H9 (cell line): ENCODE measurements around the gene RASA3. TPM values are rescaled to one million over a fixed set of nuclear protein-coding genes. Genes with fewer than 3 reads are reported as not detected.

Source experiments
- DNase-seq: peaks from one replicate; pipeline ENCODE4 v3.0.0-alpha.2; 2017
- H2AFZ ChIP-seq: one replicate; pipeline ENCODE4 v1.6.1; 2013; ENCODE audit warnings: mild to moderate bottlenecking, low read length, control low read depth, moderate library complexity
- H2AK5ac ChIP-seq: 2 replicates; pipeline ENCODE4 v1.6.1; 2013; ENCODE audit warnings: low read length, control low read depth, mixed read lengths; ENCODE audit not compliant: insufficient read length
- H2BK120ac ChIP-seq: one replicate; pipeline ENCODE4 v1.6.1; 2013; ENCODE audit warnings: low read depth, mild to moderate bottlenecking, low read length, control low read depth, inconsistent platforms; ENCODE audit not compliant: poor library complexity, severe bottlenecking
- H2BK12ac ChIP-seq: 2 replicates; pipeline ENCODE4 v1.6.1; 2013; ENCODE audit warnings: low read length, control low read depth, mixed read lengths, low read depth; ENCODE audit not compliant: insufficient read length
- H2BK15ac ChIP-seq: 2 replicates; pipeline ENCODE4 v1.6.1; 2013; ENCODE audit warnings: low read depth, low read length, control low read depth
- H2BK20ac ChIP-seq: one replicate; pipeline ENCODE4 v1.6.1; 2013; ENCODE audit warnings: low read depth, mild to moderate bottlenecking, low read length, control low read depth, inconsistent platforms; ENCODE audit not compliant: poor library complexity, severe bottlenecking
- H2BK5ac ChIP-seq: 2 replicates; pipeline ENCODE4 v1.6.1; 2013; ENCODE audit warnings: low read length, control low read depth, mixed read lengths; ENCODE audit not compliant: insufficient read length
- H3K14ac ChIP-seq: 2 replicates; pipeline ENCODE4 v1.6.1; 2013; ENCODE audit warnings: low read length, control low read depth; ENCODE audit not compliant: insufficient read depth
- H3K18ac ChIP-seq: 2 replicates; pipeline ENCODE4 v1.6.1; 2013; ENCODE audit warnings: low read depth, mild to moderate bottlenecking, mixed read lengths, low read length, control low read depth; ENCODE audit not compliant: insufficient read length
- H3K23ac ChIP-seq: 2 replicates; pipeline ENCODE4 v1.6.1; 2013; ENCODE audit warnings: low read length, control low read depth, mixed read lengths, low read depth; ENCODE audit not compliant: insufficient read length
- H3K23me2 ChIP-seq: 2 replicates; pipeline ENCODE4 v1.6.1; 2013; ENCODE audit warnings: low read depth, mild to moderate bottlenecking, mixed read lengths, low read length, control low read depth; ENCODE audit not compliant: insufficient read length, poor library complexity, severe bottlenecking
- H3K27ac ChIP-seq: 2 replicates; pipeline ENCODE4 v1.5.1; 2013; ENCODE audit warnings: low read length, control low read depth, mixed read lengths, low read depth; ENCODE audit not compliant: insufficient read length
- H3K27me3 ChIP-seq: 2 replicates; pipeline ENCODE4 v1.6.1; 2013; ENCODE audit warnings: low read length, control low read depth, inconsistent platforms; ENCODE audit not compliant: insufficient read depth
- H3K4ac ChIP-seq: 2 replicates; pipeline ENCODE4 v1.6.1; 2013; ENCODE audit warnings: low read depth, mild to moderate bottlenecking, control low read depth, inconsistent platforms, low read length, moderate library complexity
- H3K4me1 ChIP-seq: 2 replicates; pipeline ENCODE4 v1.6.1; 2013; ENCODE audit warnings: low read length, control low read depth, inconsistent platforms; ENCODE audit not compliant: insufficient read depth
- H3K4me2 ChIP-seq: 2 replicates; pipeline ENCODE4 v1.6.1; 2013; ENCODE audit warnings: low read length, control low read depth, mixed read lengths; ENCODE audit not compliant: insufficient read length, insufficient read depth
- H3K56ac ChIP-seq: 2 replicates; pipeline ENCODE4 v1.6.1; 2013; ENCODE audit warnings: low read depth, mild to moderate bottlenecking, mixed read lengths, low read length, control low read depth; ENCODE audit not compliant: insufficient read length
- H3K79me1 ChIP-seq: 2 replicates; pipeline ENCODE4 v1.6.1; 2013; ENCODE audit warnings: low read depth, mild to moderate bottlenecking, moderate library complexity, low read length, control low read depth, inconsistent platforms; ENCODE audit not compliant: insufficient read depth, poor library complexity, severe bottlenecking
- H3K79me2 ChIP-seq: 2 replicates; pipeline ENCODE4 v1.6.1; 2013; ENCODE audit warnings: low read length, control low read depth, inconsistent platforms; ENCODE audit not compliant: insufficient read depth
- H3K9ac ChIP-seq: 2 replicates; pipeline ENCODE4 v1.6.1; 2013; ENCODE audit warnings: low read length, control low read depth, mixed read lengths; ENCODE audit not compliant: insufficient read length; ENCODE audit errors: extremely low read depth
- H3K9me3 ChIP-seq: one replicate; pipeline ENCODE4 v1.6.1; 2013; ENCODE audit warnings: low read depth, low read length, inconsistent platforms; ENCODE audit not compliant: control insufficient read depth
- H3T11ph ChIP-seq: one replicate; pipeline ENCODE4 v1.6.1; 2013; ENCODE audit warnings: mild to moderate bottlenecking, low read length, control low read depth, inconsistent platforms
- H4K20me1 ChIP-seq: one replicate; pipeline ENCODE4 v1.6.1; 2013; ENCODE audit not compliant: control insufficient read depth, insufficient read length, insufficient read depth
- H4K5ac ChIP-seq: 2 replicates; pipeline ENCODE4 v1.6.1; 2013; ENCODE audit warnings: low read depth, mild to moderate bottlenecking, mixed read lengths, low read length, control low read depth; ENCODE audit not compliant: insufficient read length
- H4K8ac ChIP-seq: replicated peaks from 2 replicates; pipeline ENCODE4 v1.6.1; 2013; ENCODE audit warnings: low read length, control low read depth, mixed read lengths, low read depth; ENCODE audit not compliant: insufficient read length
- H4K91ac ChIP-seq: 2 replicates; pipeline ENCODE4 v1.6.1; 2013; ENCODE audit warnings: low read depth, mild to moderate bottlenecking, moderate library complexity, mixed read lengths, low read length, control low read depth; ENCODE audit not compliant: insufficient read length
- H3K27ac Mint-ChIP-seq, 3 experiments: 2 replicates in 2 of 3; 3 replicates in 1 of 3; pipeline ENCODE4 v1.8.0; 2020 to 2021; ENCODE audit warnings: mixed read lengths in 3 of 3, mild to moderate bottlenecking in 1 of 3, moderate library complexity in 1 of 3
- H3K27me3 Mint-ChIP-seq: 2 replicates; pipeline ENCODE4 v1.8.0; 2021; ENCODE audit warnings: low read depth, mild to moderate bottlenecking, moderate library complexity, mixed read lengths
- H3K36me3 Mint-ChIP-seq, 3 experiments: 2 replicates in 2 of 3; 3 replicates in 1 of 3; pipeline ENCODE4 v1.8.0; 2020 to 2021; ENCODE audit warnings: low read depth in 3 of 3, mixed read lengths in 3 of 3; ENCODE audit not compliant: insufficient read depth in 1 of 3
- H3K4me1 Mint-ChIP-seq, 2 experiments: 2 replicates each; pipeline ENCODE4 v1.8.0; 2020; ENCODE audit warnings: mixed read lengths in 2 of 2
- H3K4me3 Mint-ChIP-seq, 2 experiments: 2 replicates in 1 of 2; 3 replicates in 1 of 2; pipeline ENCODE4 v1.8.0; 2020 to 2021; ENCODE audit warnings: mild to moderate bottlenecking in 2 of 2, mixed read lengths in 2 of 2, moderate library complexity in 1 of 2
- H3K9me3 Mint-ChIP-seq, 2 experiments: 2 replicates in 1 of 2; 3 replicates in 1 of 2; pipeline ENCODE4 v1.8.0; 2020; ENCODE audit warnings: mild to moderate bottlenecking in 2 of 2, mixed read lengths in 2 of 2, moderate library complexity in 1 of 2
- WGBS: extraction: QIAGEN DNeasy Blood & Tissue Kit; methylation state at CpG from one replicate; pipeline ENCODE4 v1.1.7; 2013; ENCODE audit warnings: missing lambda C conversion rate, low lambda C conversion rate, mixed read lengths; ENCODE audit not compliant: insufficient read length; ENCODE audit errors: extremely low coverage; 5-methylcytosine and 5-hydroxymethylcytosine counted together
- total RNA-seq: library from RNA; stranded (reverse); gene quantifications from 2 replicates; pipeline ENCODE4 v1.2.1, GENCODE V29; 2021
- TF ChIP-seq, protein P1 (sequence below): fragments of 200-600 bp; sonication (generic); conservative IDR thresholded peaks from 3 replicates; pipeline ENCODE4 v1.8.0; 2021; ENCODE audit warnings: antibody characterized with exemption, mild to moderate bottlenecking

The RASA3 gene
- total RNA-seq, 1 experiment from 2014 or later: 12.3 TPM

GRCh38 chr13:113969311-113969972 is 163.0 kb downstream of the RASA3 start:
- H3K27ac Mint-ChIP-seq: no peak overlapping the region
- DNase-seq: no peak
- H3K9me3 Mint-ChIP-seq: no peaks in the 10 kb centered on the region; a peak in 1 of 5 replicates
- H3K79me2 ChIP-seq: no peaks in the 10 kb centered on the region
- H4K8ac ChIP-seq: no peak overlapping the region
- H3K4me1 ChIP-seq: no peaks in the 10 kb centered on the region
- no peak overlapping the region for H2BK12ac ChIP-seq
- H3K4me2 ChIP-seq: no peak overlapping the region
- H3K79me1 ChIP-seq: no peaks in the 10 kb centered on the region
- no peak overlapping the region for H3K4ac ChIP-seq
- no peak overlapping the region for H2BK20ac ChIP-seq
- no peak overlapping the region for H4K5ac ChIP-seq
- no peaks in the 10 kb centered on the region for H3K27me3 ChIP-seq
- H3K9ac ChIP-seq: no peak overlapping the region
- no peak overlapping the region; the same call in 1 of the 2 replicates for H3K14ac ChIP-seq
- H4K20me1 ChIP-seq: no peaks in the 10 kb centered on the region
- no peak overlapping the region for H3K4me3 Mint-ChIP-seq
- H3K27me3 Mint-ChIP-seq: no peaks in the 10 kb centered on the region; the same call in 1 of the 2 replicates
- H4K91ac ChIP-seq: no peak overlapping the region
- no peak overlapping the region for H2BK15ac ChIP-seq
- TF ChIP-seq, protein P1, sequence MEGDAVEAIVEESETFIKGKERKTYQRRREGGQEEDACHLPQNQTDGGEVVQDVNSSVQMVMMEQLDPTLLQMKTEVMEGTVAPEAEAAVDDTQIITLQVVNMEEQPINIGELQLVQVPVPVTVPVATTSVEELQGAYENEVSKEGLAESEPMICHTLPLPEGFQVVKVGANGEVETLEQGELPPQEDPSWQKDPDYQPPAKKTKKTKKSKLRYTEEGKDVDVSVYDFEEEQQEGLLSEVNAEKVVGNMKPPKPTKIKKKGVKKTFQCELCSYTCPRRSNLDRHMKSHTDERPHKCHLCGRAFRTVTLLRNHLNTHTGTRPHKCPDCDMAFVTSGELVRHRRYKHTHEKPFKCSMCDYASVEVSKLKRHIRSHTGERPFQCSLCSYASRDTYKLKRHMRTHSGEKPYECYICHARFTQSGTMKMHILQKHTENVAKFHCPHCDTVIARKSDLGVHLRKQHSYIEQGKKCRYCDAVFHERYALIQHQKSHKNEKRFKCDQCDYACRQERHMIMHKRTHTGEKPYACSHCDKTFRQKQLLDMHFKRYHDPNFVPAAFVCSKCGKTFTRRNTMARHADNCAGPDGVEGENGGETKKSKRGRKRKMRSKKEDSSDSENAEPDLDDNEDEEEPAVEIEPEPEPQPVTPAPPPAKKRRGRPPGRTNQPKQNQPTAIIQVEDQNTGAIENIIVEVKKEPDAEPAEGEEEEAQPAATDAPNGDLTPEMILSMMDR: no peak
- H3K4me1 Mint-ChIP-seq: peaks cover 0 to 4% of the 10 kb centered on the region in 2 experiments; a peak in 1 of 4 replicates
- no peak overlapping the region for H3K27ac ChIP-seq
- H2AFZ ChIP-seq: no peak overlapping the region
- H3K23me2 ChIP-seq: no peaks in the 10 kb centered on the region
- H3K36me3 Mint-ChIP-seq: no peaks in the 10 kb centered on the region
- peaks cover 7% of the 10 kb centered on the region for H3K9me3 ChIP-seq
- no peak overlapping the region for H3K18ac ChIP-seq
- no CpG with 5 or more reads among the region's 25 CpGs for WGBS
- no peak overlapping the region for H3K23ac ChIP-seq
- H3K56ac ChIP-seq: no peak overlapping the region
- H3T11ph ChIP-seq: no peak overlapping the region
- H2AK5ac ChIP-seq: no peak overlapping the region
- no peak overlapping the region for H2BK5ac ChIP-seq
- no peak overlapping the region for H2BK120ac ChIP-seq
